Measurements from ENCODE around the gene CTAGE6.
"Not testable (repeated sequence)": the region's sequence is repeated elsewhere in the genome, so short reads cannot be mapped to it uniquely, and the experiment has no call there.

Gene CTAGE6

GRCh38 chr7:143728333-143728862 lies 29.1 kb downstream of the CTAGE6 start:
- H2AK5ac ChIP-seq (ENCODE audit: low read depth, low read length) = no peak overlapping the region
- no peak for DNase-seq (ENCODE audit: low spot score)
- H2BK120ac ChIP-seq (ENCODE audit: low read depth, low read length) = no peak overlapping the region
- no peaks in the 10 kb centered on the region for H3K79me1 ChIP-seq (ENCODE audit: low read depth, low read length)
- H3K27ac ChIP-seq (replicated peaks; ENCODE audit: low read length) = no peak overlapping the region
- H3K9ac ChIP-seq (ENCODE audit: low read depth, low read length, poor library complexity) = no peak overlapping the region
- H2BK12ac ChIP-seq (ENCODE audit: low read length) = no peak overlapping the region
- no peak overlapping the region for H3K14ac ChIP-seq (ENCODE audit: low read length)
- H3K4me2 ChIP-seq (ENCODE audit: insufficient read depth, low read length, poor library complexity, severe bottlenecking) = no peak overlapping the region
- H4K91ac ChIP-seq (ENCODE audit: low read depth, low read length, poor library complexity) = no peak overlapping the region
- no peak overlapping the region for H2AFZ ChIP-seq (ENCODE audit: low read length)
- H3K9me3 ChIP-seq (replicated peaks in 1 of 2; ENCODE audit: control insufficient read depth in 2 of 2, insufficient read depth in 1 of 2, low read depth in 1 of 2, low read length in 2 of 2) = no peaks in the 10 kb centered on the region
- no peak overlapping the region for H3K4ac ChIP-seq (ENCODE audit: low read length)
- no CpG with 5 or more reads among the region's 3 CpGs for WGBS, 2 donors (ENCODE audit: extremely low coverage in 2 of 2, insufficient read length in 2 of 2, insufficient replicate concordance in 1 of 2)
- H2BK5ac ChIP-seq (ENCODE audit: low read length) = no peak overlapping the region
- H2BK15ac ChIP-seq (ENCODE audit: low read length) = no peak overlapping the region
- no peaks in the 10 kb centered on the region for H3K27me3 ChIP-seq (ENCODE audit: control insufficient read depth in 3 of 3, insufficient read depth in 3 of 3, low read depth in 1 of 3, low read length in 3 of 3)
- no peak overlapping the region for H3K4me3 ChIP-seq (ENCODE audit: low read length in 2 of 2)
- no peak overlapping the region for H4K8ac ChIP-seq (ENCODE audit: low read depth, low read length)
- H3K4me1 ChIP-seq (ENCODE audit: control insufficient read depth in 2 of 2, insufficient read depth in 1 of 2, low read depth in 1 of 2, low read length in 2 of 2) = no peaks in the 10 kb centered on the region
- no peak overlapping the region for H3K18ac ChIP-seq (ENCODE audit: low read length)
- H3K23ac ChIP-seq (ENCODE audit: low read depth, low read length, poor library complexity) = no peak overlapping the region
- no peaks in the 10 kb centered on the region for H3K36me3 ChIP-seq (replicated peaks in 1 of 2; ENCODE audit: control insufficient read depth in 2 of 2, insufficient read depth in 2 of 2, low read length in 2 of 2)

- WGBS, 2 donors (ENCODE audit: extremely low coverage in 2 of 2, insufficient read length in 2 of 2, insufficient replicate concordance in 1 of 2) = no CpG with 5 or more reads among the region's 7 CpGs
- H3K27ac ChIP-seq (replicated peaks; ENCODE audit: low read length) = not testable (repeated sequence)
Observed at GRCh38 chr7:143727561-143727960, 29.9 kb downstream of the CTAGE6 start.

GRCh38 chr7:143726143-143726542 lies 31.4 kb downstream of the CTAGE6 start:
- not testable (repeated sequence) for H3K4me2 ChIP-seq (ENCODE audit: insufficient read depth, low read length, poor library complexity, severe bottlenecking); H3K9me3 ChIP-seq (replicated peaks in 1 of 2; ENCODE audit: control insufficient read depth in 2 of 2, insufficient read depth in 1 of 2, low read depth in 1 of 2, low read length in 2 of 2); DNase-seq (ENCODE audit: low spot score); H3K79me1 ChIP-seq (ENCODE audit: low read depth, low read length); H3K23ac ChIP-seq (ENCODE audit: low read depth, low read length, poor library complexity); H2AFZ ChIP-seq (ENCODE audit: low read length); H3K9ac ChIP-seq (ENCODE audit: low read depth, low read length, poor library complexity); H2BK5ac ChIP-seq (ENCODE audit: low read length); H4K91ac ChIP-seq (ENCODE audit: low read depth, low read length, poor library complexity); H3K27ac ChIP-seq (replicated peaks; ENCODE audit: low read length); H3K4ac ChIP-seq (ENCODE audit: low read length); H2BK15ac ChIP-seq (ENCODE audit: low read length); H2BK120ac ChIP-seq (ENCODE audit: low read depth, low read length); H3K4me3 ChIP-seq (ENCODE audit: low read length in 2 of 2); H3K4me1 ChIP-seq (ENCODE audit: control insufficient read depth in 2 of 2, insufficient read depth in 1 of 2, low read depth in 1 of 2, low read length in 2 of 2); H4K8ac ChIP-seq (ENCODE audit: low read depth, low read length); H3K27me3 ChIP-seq (ENCODE audit: control insufficient read depth in 3 of 3, insufficient read depth in 3 of 3, low read depth in 1 of 3, low read length in 3 of 3); H2AK5ac ChIP-seq (ENCODE audit: low read depth, low read length); H3K14ac ChIP-seq (ENCODE audit: low read length); H3K18ac ChIP-seq (ENCODE audit: low read length); H3K36me3 ChIP-seq (replicated peaks in 1 of 2; ENCODE audit: control insufficient read depth in 2 of 2, insufficient read depth in 2 of 2, low read length in 2 of 2); H2BK12ac ChIP-seq (ENCODE audit: low read length)
- WGBS, 2 donors (ENCODE audit: extremely low coverage in 2 of 2, insufficient read length in 2 of 2, insufficient replicate concordance in 1 of 2) = no CpG with 5 or more reads among the region's 6 CpGs

More at GRCh38 chr7:143727561-143727960, 29.9 kb downstream of the CTAGE6 start:
- not testable (repeated sequence) for H3K9me3 ChIP-seq (replicated peaks in 1 of 2; ENCODE audit: control insufficient read depth in 2 of 2, insufficient read depth in 1 of 2, low read depth in 1 of 2, low read length in 2 of 2); DNase-seq (ENCODE audit: low spot score); H2AK5ac ChIP-seq (ENCODE audit: low read depth, low read length); H3K18ac ChIP-seq (ENCODE audit: low read length); H3K36me3 ChIP-seq (replicated peaks in 1 of 2; ENCODE audit: control insufficient read depth in 2 of 2, insufficient read depth in 2 of 2, low read length in 2 of 2); H2BK15ac ChIP-seq (ENCODE audit: low read length); H3K9ac ChIP-seq (ENCODE audit: low read depth, low read length, poor library complexity); H3K4me2 ChIP-seq (ENCODE audit: insufficient read depth, low read length, poor library complexity, severe bottlenecking); H2BK120ac ChIP-seq (ENCODE audit: low read depth, low read length); H3K79me1 ChIP-seq (ENCODE audit: low read depth, low read length); H3K4ac ChIP-seq (ENCODE audit: low read length); H2BK5ac ChIP-seq (ENCODE audit: low read length); H3K14ac ChIP-seq (ENCODE audit: low read length); H3K27me3 ChIP-seq (ENCODE audit: control insufficient read depth in 3 of 3, insufficient read depth in 3 of 3, low read depth in 1 of 3, low read length in 3 of 3); H3K4me3 ChIP-seq (ENCODE audit: low read length in 2 of 2); H3K4me1 ChIP-seq (ENCODE audit: control insufficient read depth in 2 of 2, insufficient read depth in 1 of 2, low read depth in 1 of 2, low read length in 2 of 2); H4K91ac ChIP-seq (ENCODE audit: low read depth, low read length, poor library complexity); H3K23ac ChIP-seq (ENCODE audit: low read depth, low read length, poor library complexity); H2AFZ ChIP-seq (ENCODE audit: low read length); H2BK12ac ChIP-seq (ENCODE audit: low read length); H4K8ac ChIP-seq (ENCODE audit: low read depth, low read length)

DNA sequence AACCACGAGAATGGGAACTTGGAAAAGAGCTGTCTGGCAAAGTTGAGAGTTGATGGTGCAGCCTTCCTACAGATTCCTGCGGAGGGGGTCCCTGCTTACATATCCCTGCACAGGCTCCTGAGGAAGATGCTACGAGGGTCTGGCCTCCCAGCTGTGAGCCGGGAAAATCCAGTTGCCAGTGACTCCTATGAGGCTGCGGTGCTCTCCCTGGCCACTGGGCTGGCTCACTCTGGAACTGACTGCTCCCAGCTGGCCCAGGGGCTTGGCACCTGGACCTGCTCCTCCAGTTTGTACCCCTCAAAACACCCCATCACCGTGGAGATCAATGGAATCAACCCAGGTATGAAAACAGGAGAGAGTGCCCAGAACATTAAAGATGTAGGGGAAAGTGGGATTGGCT lies 37.2 kb downstream of the CTAGE6 start:
- not testable (repeated sequence) for H4K8ac ChIP-seq (ENCODE audit: low read depth, low read length); H3K23ac ChIP-seq (ENCODE audit: low read depth, low read length, poor library complexity); H3K4me3 ChIP-seq (ENCODE audit: low read length in 2 of 2); H2BK12ac ChIP-seq (ENCODE audit: low read length); H3K9ac ChIP-seq (ENCODE audit: low read depth, low read length, poor library complexity); H2AFZ ChIP-seq (ENCODE audit: low read length); DNase-seq (ENCODE audit: low spot score); H3K27me3 ChIP-seq (ENCODE audit: control insufficient read depth in 3 of 3, insufficient read depth in 3 of 3, low read depth in 1 of 3, low read length in 3 of 3); H3K4me1 ChIP-seq (ENCODE audit: control insufficient read depth in 2 of 2, insufficient read depth in 1 of 2, low read depth in 1 of 2, low read length in 2 of 2); H3K4ac ChIP-seq (ENCODE audit: low read length); H2BK120ac ChIP-seq (ENCODE audit: low read depth, low read length); H4K91ac ChIP-seq (ENCODE audit: low read depth, low read length, poor library complexity); H2BK15ac ChIP-seq (ENCODE audit: low read length); H3K36me3 ChIP-seq (replicated peaks in 1 of 2; ENCODE audit: control insufficient read depth in 2 of 2, insufficient read depth in 2 of 2, low read length in 2 of 2); H2BK5ac ChIP-seq (ENCODE audit: low read length); H3K79me1 ChIP-seq (ENCODE audit: low read depth, low read length); H3K27ac ChIP-seq (replicated peaks; ENCODE audit: low read length); H2AK5ac ChIP-seq (ENCODE audit: low read depth, low read length); H3K9me3 ChIP-seq (replicated peaks in 1 of 2; ENCODE audit: control insufficient read depth in 2 of 2, insufficient read depth in 1 of 2, low read depth in 1 of 2, low read length in 2 of 2); H3K4me2 ChIP-seq (ENCODE audit: insufficient read depth, low read length, poor library complexity, severe bottlenecking); H3K18ac ChIP-seq (ENCODE audit: low read length); H3K14ac ChIP-seq (ENCODE audit: low read length)
- no CpG with 5 or more reads among the region's 6 CpGs for WGBS, 2 donors (ENCODE audit: extremely low coverage in 2 of 2, insufficient read length in 2 of 2, insufficient replicate concordance in 1 of 2)

Data from neuronal stem cell (in vitro differentiated cells).